Astrocyte of the cerebellum (primary cell): ENCODE measurements around the gene CRNN.

Experiments used
- DNase-seq: peaks from one replicate; pipeline ENCODE4 v3.0.0-alpha.2; 2011; ENCODE audit warnings: low read depth
- H3K4me3 ChIP-seq: 2 replicates; pipeline ENCODE4 v1.5.1; 2011; ENCODE audit warnings: mild to moderate bottlenecking, low read depth, low read length, moderate library complexity
- in situ Hi-C: cut with HindIII; loops from 2 replicates; pipeline ENCODE4 v1.10.0; 2017; ENCODE audit warnings: low sequenced_read_pairs
- TF ChIP-seq, protein P1 (sequence below): IDR thresholded peaks from 2 replicates; pipeline ENCODE4 v1.5.1; 2012; ENCODE audit warnings: low read length, low read depth, moderate library complexity, mild to moderate bottlenecking; ENCODE audit errors: missing control alignments

The CRNN gene

GRCh38 chr1:152427458-152427857, 13.4 kb upstream of the CRNN start:
- TF ChIP-seq, protein P1, sequence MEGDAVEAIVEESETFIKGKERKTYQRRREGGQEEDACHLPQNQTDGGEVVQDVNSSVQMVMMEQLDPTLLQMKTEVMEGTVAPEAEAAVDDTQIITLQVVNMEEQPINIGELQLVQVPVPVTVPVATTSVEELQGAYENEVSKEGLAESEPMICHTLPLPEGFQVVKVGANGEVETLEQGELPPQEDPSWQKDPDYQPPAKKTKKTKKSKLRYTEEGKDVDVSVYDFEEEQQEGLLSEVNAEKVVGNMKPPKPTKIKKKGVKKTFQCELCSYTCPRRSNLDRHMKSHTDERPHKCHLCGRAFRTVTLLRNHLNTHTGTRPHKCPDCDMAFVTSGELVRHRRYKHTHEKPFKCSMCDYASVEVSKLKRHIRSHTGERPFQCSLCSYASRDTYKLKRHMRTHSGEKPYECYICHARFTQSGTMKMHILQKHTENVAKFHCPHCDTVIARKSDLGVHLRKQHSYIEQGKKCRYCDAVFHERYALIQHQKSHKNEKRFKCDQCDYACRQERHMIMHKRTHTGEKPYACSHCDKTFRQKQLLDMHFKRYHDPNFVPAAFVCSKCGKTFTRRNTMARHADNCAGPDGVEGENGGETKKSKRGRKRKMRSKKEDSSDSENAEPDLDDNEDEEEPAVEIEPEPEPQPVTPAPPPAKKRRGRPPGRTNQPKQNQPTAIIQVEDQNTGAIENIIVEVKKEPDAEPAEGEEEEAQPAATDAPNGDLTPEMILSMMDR: no peak
- DNase-seq: no peak
- no peak overlapping the region for H3K4me3 ChIP-seq
- in situ Hi-C loops: no loop called here

- no peak for DNase-seq
- H3K4me3 ChIP-seq: no peak overlapping the region
- TF ChIP-seq, protein P1: no peak
- in situ Hi-C loops: no loop called here
Observed at GRCh38 chr1:152426731-152427130, 12.7 kb upstream of the CRNN start.

DNA sequence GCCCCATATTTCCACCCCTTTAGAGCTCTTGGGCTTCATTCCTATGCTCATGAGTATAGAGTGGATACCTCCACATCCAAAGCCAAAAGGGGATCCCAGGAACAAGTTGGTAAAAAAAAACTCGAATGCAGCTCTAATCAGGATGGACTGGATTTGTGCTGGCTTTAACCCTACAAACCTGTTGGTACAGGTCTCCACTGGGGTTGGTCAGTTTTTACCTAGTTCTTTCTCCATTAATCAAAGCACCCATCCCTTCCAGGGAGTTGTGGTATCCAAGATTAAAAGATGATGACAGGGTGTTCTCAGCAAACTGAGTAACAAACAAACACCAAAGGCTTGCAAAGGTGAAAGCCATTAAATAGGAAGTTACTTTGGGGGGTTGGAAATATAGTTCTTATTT, 5.9 kb upstream of the CRNN start:
- no peak for DNase-seq
- TF ChIP-seq, protein P1: no peak
- H3K4me3 ChIP-seq: no peak overlapping the region
- in situ Hi-C loops: no loop called here

- TF ChIP-seq, protein P1: no peak
Observed at GRCh38 chr1:152415454-152416227, 1.6 kb upstream of the CRNN start.

GRCh38 chr1:152412756-152413155, 1.3 kb downstream of the CRNN start:
- in situ Hi-C loops: no loop called here
- TF ChIP-seq, protein P1: no peak
- no peak overlapping the region for H3K4me3 ChIP-seq
- no peak for DNase-seq

More at GRCh38 chr1:152415454-152416227, 1.6 kb upstream of the CRNN start:
- no peak for DNase-seq
- in situ Hi-C loops: no loop called here
- no peak overlapping the region for H3K4me3 ChIP-seq

DNA sequence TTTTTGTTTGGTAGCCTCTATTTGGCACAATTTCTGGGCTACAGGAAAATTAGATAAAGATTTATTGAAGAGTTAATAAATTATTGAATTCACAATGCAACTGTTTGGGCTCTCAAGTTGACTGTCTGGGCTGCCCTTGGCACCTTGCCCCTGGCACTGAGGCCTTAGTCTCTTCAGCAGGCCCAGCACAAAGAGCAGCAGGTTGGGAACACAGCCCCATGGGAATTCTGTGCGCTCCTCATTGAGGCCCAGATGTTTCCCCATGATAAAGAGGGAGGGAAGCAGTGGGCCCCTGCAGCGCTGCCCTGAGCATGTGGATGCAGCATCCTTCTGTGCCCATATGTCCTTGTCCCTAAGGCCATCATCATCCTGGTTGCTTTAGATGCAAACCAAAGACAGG, 2.9 kb downstream of the CRNN start:
- in situ Hi-C loops: no loop called here
- TF ChIP-seq, protein P1: no peak
- no peak for DNase-seq
- H3K4me3 ChIP-seq: no peak overlapping the region
